WTC11 (cell line): ENCODE measurements around the gene P2RY4.

Source experiments
- CTCF ChIP-seq: fragments of 200-600 bp; IDR thresholded peaks from 2 replicates; pipeline ENCODE4 v1.8.0; 2022; ENCODE audit warnings: antibody characterized with exemption
- ELF4 ChIP-seq: sonication (generic); formaldehyde crosslinking; IDR thresholded peaks from 2 replicates; pipeline ENCODE4 v1.8.1; 2022; ENCODE audit warnings: low read depth, mild to moderate bottlenecking, moderate library complexity, missing genetic modification reagents
- FOXP1 ChIP-seq: sonication (generic); formaldehyde crosslinking; IDR thresholded peaks from 2 replicates; pipeline ENCODE4 v1.8.0; 2022; ENCODE audit warnings: missing genetic modification reagents, mild to moderate bottlenecking, moderate library complexity, borderline replicate concordance
- MXD4 ChIP-seq: fragments of 250-450 bp; sonication (Bioruptor Pico); IDR thresholded peaks from 2 replicates; pipeline ENCODE4 v1.8.0; 2021; ENCODE audit warnings: mild to moderate bottlenecking, moderate library complexity, borderline replicate concordance
- MYBL2 ChIP-seq: sonication (generic); formaldehyde crosslinking; IDR thresholded peaks from 2 replicates; pipeline ENCODE4 v1.8.1; 2023; ENCODE audit warnings: mild to moderate bottlenecking, moderate library complexity, missing genetic modification reagents
- STAT6 ChIP-seq: sonication (generic); formaldehyde crosslinking; conservative IDR thresholded peaks from 2 replicates; pipeline ENCODE4 v1.8.1; 2023; ENCODE audit warnings: mild to moderate bottlenecking, low read depth, missing genetic modification reagents, moderate library complexity
- ZNF138 ChIP-seq: sonication (generic); formaldehyde crosslinking; conservative IDR thresholded peaks from 2 replicates; pipeline ENCODE4 v1.8.1; 2022; ENCODE audit warnings: mild to moderate bottlenecking, moderate library complexity, missing genetic modification reagents
- ZNF232 ChIP-seq: sonication (generic); formaldehyde crosslinking; IDR thresholded peaks from 2 replicates; pipeline ENCODE4 v1.8.0; 2022; ENCODE audit warnings: mild to moderate bottlenecking, missing genetic modification reagents
- TF ChIP-seq, protein P1 (sequence below): fragments of 250-450 bp; sonication (Bioruptor Pico); IDR thresholded peaks from 2 replicates; pipeline ENCODE4 v1.9.0; 2021; ENCODE audit warnings: mild to moderate bottlenecking, borderline replicate concordance
- TF ChIP-seq, protein P2 (sequence below): sonication (generic); formaldehyde crosslinking; IDR thresholded peaks from 2 replicates; pipeline ENCODE4 v1.8.0; 2022; ENCODE audit warnings: mild to moderate bottlenecking, missing genetic modification reagents

DNA sequence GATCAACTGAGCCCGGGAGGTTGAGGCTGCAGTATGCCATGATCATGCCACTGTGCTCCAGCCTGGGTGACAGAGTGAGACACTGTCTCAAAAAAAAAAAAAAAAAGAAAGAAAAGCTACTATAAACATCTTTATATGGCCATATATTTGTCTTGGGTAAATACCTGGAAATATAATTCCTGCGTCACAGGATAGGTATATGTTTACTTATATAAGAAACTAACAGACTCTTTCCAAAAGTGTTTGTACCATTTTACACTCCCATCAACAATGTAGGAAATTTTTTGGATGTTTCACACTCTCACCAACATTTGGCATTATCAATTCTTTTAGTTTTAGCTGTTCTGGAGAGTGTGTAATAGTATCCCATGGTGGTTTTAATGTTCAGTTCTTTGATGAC is 12.8 kb downstream of the P2RY4 start:
- no peak for TF ChIP-seq CTCF
- no peak for TF ChIP-seq STAT6 (CRISPR knock-in tag)
- no peak for TF ChIP-seq ZNF138
- TF ChIP-seq FOXP1 (CRISPR knock-in tag) = no peak
- no peak for TF ChIP-seq MXD4
- TF ChIP-seq, protein P1, sequence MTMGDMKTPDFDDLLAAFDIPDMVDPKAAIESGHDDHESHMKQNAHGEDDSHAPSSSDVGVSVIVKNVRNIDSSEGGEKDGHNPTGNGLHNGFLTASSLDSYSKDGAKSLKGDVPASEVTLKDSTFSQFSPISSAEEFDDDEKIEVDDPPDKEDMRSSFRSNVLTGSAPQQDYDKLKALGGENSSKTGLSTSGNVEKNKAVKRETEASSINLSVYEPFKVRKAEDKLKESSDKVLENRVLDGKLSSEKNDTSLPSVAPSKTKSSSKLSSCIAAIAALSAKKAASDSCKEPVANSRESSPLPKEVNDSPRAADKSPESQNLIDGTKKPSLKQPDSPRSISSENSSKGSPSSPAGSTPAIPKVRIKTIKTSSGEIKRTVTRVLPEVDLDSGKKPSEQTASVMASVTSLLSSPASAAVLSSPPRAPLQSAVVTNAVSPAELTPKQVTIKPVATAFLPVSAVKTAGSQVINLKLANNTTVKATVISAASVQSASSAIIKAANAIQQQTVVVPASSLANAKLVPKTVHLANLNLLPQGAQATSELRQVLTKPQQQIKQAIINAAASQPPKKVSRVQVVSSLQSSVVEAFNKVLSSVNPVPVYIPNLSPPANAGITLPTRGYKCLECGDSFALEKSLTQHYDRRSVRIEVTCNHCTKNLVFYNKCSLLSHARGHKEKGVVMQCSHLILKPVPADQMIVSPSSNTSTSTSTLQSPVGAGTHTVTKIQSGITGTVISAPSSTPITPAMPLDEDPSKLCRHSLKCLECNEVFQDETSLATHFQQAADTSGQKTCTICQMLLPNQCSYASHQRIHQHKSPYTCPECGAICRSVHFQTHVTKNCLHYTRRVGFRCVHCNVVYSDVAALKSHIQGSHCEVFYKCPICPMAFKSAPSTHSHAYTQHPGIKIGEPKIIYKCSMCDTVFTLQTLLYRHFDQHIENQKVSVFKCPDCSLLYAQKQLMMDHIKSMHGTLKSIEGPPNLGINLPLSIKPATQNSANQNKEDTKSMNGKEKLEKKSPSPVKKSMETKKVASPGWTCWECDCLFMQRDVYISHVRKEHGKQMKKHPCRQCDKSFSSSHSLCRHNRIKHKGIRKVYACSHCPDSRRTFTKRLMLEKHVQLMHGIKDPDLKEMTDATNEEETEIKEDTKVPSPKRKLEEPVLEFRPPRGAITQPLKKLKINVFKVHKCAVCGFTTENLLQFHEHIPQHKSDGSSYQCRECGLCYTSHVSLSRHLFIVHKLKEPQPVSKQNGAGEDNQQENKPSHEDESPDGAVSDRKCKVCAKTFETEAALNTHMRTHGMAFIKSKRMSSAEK (CRISPR knock-in tag) = no peak
- TF ChIP-seq, protein P2, sequence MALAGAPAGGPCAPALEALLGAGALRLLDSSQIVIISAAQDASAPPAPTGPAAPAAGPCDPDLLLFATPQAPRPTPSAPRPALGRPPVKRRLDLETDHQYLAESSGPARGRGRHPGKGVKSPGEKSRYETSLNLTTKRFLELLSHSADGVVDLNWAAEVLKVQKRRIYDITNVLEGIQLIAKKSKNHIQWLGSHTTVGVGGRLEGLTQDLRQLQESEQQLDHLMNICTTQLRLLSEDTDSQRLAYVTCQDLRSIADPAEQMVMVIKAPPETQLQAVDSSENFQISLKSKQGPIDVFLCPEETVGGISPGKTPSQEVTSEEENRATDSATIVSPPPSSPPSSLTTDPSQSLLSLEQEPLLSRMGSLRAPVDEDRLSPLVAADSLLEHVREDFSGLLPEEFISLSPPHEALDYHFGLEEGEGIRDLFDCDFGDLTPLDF (CRISPR knock-in tag) = no peak
- TF ChIP-seq ELF4 (CRISPR knock-in tag) = no peak
- TF ChIP-seq MYBL2 (CRISPR knock-in tag) = no peak
- TF ChIP-seq ZNF232 = no peak
